GM18498 (cell line): ENCODE results near the gene UVSSA.
"Not testable (repeated sequence)": the region's sequence is repeated elsewhere in the genome, so short reads cannot be mapped to it uniquely, and the experiment has no call there.

Source experiments
- ATAC-seq: cut with Tn5 transposase; IDR thresholded peaks from one replicate; pipeline ENCODE4 v1.9.1; 2021; ENCODE audit warnings: mild to moderate bottlenecking, moderate library complexity; ENCODE audit not compliant: unreplicated experiment

UVSSA gene

DNA sequence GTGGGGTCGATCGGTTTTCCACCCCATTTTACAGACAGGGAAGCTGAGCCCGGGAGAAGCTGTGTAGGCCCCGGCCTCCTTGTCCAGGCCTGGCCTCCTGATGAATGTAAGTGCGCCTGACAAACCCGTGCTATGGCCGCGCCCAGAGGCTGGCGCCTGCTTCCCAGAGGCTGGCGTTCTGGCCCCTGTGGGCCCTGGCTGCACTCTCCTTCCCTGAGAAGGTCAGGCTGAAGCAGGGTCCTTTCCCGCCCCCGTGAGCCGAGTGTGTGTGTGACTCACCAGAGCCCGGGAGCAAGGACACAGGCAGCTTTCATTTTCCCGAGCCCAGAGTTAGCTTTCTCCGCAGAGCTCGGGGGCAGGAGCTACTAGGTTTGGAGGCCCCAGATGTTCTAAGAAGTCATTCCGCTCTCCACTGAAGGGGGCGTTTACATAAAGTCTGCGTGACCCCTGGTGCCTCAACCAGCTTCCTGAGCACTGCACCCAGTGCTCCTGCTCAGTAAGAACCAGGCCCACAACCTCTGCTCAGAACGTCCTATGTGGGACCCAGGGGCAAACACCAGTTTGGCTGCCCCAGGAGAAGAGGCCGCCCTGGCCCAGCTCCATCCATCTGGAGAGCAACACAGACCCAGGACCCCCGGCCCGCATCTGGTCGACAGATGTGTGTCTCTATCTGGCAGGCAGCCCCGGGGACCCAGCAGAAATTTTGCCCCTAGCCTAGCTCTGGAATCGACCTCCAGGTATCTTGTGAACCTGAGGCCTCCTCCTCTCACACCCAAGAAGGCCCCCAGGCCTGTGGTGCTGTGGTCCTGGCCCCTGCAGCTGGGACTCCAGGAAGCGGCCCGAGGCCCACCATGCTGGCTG lies 13.6 kb downstream of the UVSSA start:
- no peak for ATAC-seq

DNA sequence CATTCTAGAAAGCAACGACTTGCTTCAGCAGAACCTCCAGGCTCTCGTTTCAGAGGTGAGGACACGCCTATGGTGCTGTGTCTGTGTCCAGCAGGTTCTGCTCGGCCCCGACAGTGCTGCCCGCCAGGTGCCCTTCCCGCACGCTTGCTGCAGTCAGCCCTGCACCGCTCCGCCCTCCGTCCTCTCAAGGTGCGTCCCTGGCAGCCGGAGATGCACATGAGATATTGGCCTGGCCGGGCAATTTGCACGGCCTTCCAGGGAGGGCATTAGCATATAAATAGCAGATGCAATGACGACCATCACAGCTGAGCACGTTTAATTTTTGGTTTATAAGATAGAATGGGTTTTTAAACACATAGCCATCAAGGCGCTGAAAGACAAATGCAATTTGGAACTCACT lies 14.4 kb downstream of the UVSSA start:
- no peak for ATAC-seq

GRCh38 chr4:1362046-1362445 lies 15.0 kb downstream of the UVSSA start:
- ATAC-seq = no peak

DNA sequence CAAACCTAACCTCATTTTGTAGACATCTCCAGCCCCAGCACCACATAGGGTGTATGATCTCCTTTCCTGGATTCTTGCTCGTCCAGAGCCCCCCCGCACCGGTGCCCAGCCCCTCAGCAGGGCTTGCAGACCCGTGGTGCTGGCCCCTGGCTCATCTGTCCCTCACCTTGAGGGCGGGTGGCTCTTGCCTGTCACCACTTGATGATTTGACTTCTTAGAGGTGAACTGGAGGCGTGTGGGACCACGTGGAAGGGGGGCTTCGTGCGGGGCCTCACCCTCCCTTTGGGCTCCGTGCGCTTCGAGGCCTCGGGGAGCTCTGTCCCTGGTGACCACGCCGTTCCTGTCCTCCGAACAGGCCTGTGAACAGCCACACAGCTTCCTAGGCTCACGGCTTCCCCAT lies 15.5 kb downstream of the UVSSA start:
- no peak for ATAC-seq

DNA sequence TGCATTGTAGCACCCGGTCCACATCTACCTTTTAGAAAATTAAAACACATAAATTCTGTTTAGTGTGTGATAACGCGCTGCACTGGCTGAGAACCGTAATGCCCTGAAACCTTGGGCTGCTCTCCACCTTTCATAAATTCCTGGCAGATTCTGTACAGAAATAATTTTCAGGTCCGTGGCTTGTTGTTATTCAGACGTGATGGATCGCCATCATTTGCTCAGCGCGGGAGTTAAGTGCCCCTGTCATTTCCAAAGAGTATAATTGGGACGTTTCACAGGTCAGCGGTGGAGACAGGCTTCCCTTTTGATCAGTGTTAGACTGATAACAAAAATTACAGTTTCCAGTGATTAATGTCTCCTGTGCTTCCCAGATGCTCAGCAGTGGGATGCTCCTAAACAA lies 16.5 kb downstream of the UVSSA start:
- ATAC-seq = no peak

GRCh38 chr4:1364217-1364616 lies 17.2 kb downstream of the UVSSA start:
- ATAC-seq = no peak

DNA sequence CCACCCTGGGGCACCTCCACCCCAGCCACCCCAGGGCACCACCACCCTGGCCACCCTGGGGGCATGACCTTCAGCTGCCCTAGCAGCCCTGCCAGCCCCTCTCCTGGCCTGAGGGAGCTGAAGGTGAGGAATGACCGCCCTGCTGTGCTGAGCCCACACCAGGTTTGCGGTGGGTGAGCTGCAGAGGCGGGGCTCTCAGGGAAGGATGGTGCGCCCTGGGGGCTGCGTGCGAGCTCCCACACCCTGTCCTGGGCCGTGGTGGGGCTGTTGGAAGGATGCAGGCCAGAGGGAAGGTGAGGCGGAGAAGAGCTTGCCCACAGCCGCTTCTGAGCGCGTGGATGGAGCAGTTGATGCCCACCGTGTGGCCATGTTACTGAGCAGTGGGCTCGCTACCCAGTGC lies 17.7 kb downstream of the UVSSA start:
- ATAC-seq = no peak

DNA sequence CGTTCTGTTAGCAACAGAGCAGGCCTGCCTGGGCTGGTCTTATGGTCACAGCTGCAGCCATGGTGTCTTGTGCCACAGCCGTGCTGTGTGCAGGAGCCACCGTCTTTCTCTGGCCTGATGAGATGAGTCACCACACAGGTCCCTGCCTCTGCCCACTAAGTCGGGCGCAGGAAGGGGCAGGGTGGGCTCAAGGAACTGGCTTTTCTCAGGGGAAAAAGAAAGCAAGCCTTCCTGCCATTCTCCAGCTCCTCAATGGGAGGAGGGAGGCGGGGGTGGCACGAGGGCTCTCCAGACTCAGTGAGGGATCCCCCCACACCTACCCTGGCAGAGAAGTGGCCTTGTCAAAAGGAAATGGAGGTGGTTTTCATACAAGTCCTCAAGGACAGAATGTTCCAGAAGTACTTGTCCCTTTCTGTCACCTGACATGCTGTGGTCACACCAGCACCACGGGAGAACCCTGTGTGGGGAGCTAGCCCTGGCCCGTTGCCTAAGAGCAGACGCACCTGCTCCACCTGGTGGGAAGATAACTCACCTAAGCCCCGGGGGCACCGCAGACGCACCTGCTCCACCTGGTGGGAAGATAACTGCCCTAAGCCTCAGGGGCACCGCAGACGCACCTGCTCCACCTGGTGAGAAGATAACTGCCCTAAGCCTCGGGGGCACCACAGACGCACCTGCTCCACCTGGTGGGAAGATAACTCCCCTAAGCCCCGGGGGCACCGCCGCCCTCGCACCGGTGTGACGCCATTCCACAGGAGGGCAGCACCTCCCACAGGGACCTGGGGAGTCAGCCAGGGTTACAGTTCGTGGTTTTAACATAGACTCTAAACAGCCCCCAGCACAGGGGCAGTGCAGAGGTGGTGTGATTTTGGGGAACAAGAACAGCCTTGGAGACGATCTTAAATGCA lies 18.5 kb downstream of the UVSSA start:
- no peak for ATAC-seq

DNA sequence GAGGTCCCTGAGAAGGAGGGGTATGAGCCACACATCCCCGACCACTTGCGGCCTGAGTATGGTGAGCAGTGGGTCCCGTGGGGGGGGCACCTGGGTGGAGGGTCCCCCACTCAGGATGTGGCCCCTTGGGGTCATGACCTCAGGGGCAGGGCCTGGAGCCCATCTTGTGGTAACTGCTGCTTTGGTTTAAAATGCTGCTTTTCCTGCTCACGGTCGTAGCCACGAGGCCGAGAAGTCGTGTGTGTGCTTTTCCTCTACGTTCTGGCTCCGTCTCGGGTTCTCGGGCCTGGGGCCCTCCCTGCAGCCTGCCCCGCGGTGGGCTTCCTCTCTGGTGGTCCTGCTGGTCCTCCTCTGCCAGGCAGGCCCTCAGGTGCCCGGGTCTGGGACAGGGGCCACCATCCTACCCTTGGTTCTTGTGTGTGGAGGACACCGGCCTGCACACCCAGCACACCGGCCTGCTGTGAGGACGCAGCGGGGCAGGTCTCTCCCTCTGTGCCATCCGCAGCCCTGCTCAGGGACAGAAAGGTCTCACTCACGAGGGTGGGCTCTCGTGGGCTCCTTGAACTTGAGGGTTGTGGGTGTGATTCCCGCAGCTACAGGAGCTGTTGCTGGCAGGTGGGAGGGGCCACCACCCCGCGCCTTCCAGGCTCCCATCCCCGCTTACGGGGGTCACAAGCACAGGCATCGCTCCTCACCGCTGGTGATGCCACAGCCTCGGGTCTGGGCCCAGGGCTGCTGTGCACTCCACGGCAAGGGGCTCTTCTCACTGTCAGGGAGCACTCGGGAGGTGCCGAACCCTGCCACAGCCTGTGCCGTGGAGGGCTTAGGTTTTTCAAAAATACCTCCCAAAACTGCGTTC lies 19.6 kb downstream of the UVSSA start:
- no peak for ATAC-seq

DNA sequence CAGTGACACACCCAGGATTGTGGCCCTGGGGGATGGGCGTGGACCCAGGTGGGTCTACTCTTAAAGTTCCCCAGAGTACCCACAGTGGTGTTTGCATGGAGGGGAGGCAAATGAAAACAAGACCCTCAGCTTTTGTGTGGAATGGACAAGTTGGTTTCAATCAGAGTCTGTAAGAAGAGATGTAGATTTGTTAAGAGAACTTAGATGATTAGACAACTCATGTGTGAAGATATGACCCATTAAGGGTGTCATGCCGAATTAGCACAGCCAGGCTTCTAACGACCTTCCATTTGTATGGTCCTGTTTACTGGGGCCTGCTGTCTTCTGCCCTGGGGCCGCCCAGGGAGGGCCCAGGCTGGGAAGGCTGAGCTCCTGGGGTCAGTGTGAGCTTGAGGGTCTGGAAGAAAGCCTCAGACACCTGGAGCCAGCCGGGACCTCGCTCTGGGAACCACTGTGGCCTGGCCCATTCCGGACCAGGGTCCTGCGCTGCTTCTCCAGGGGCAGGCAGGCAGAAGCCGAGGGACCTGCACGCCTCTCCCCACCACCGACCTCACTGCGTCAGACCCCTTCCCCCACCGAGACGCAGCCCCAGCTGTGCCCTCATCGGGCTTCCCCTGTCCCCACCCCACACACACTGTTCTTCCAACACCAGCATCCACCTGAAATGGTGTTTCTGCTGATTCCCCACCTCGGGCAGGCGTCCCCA lies 20.4 kb downstream of the UVSSA start:
- no peak for ATAC-seq

- ATAC-seq = no peak
These were observed 20.9 kb downstream of the UVSSA start for GRCh38 chr4:1367936-1368289.

GRCh38 chr4:1368421-1369090 lies 21.5 kb downstream of the UVSSA start:
- no peak for ATAC-seq

- no peak for ATAC-seq
These were observed 22.1 kb downstream of the UVSSA start for GRCh38 chr4:1369091-1369450.

DNA sequence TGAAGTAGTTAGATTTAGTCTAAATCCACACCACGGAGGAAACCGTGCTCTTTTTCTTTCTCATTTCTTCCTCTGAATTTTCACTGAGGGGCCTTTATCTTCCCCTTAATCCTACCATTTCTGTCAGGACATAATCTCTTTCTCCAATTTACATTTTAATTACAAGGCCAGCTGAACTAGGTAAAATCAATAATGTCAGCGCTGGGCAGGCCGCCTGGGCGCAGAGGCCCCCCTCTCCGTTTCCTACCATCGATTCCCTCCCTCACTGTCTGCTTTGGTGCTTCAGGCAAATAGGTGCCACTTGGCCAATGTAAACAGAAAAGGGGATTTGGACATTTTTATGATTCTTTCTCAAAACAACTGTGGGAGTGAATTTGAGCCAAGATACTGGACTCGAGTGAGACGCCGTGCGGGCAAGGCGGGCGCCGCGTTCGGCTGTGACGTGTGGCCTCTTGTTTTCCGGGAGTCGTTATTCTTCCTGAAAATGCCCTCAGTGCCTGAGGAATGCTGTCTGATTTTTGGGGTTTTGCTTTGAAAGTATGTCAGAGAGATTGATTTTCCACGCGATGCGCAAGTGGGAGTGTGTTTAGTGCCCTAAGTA lies 22.6 kb downstream of the UVSSA start:
- ATAC-seq = no peak

DNA sequence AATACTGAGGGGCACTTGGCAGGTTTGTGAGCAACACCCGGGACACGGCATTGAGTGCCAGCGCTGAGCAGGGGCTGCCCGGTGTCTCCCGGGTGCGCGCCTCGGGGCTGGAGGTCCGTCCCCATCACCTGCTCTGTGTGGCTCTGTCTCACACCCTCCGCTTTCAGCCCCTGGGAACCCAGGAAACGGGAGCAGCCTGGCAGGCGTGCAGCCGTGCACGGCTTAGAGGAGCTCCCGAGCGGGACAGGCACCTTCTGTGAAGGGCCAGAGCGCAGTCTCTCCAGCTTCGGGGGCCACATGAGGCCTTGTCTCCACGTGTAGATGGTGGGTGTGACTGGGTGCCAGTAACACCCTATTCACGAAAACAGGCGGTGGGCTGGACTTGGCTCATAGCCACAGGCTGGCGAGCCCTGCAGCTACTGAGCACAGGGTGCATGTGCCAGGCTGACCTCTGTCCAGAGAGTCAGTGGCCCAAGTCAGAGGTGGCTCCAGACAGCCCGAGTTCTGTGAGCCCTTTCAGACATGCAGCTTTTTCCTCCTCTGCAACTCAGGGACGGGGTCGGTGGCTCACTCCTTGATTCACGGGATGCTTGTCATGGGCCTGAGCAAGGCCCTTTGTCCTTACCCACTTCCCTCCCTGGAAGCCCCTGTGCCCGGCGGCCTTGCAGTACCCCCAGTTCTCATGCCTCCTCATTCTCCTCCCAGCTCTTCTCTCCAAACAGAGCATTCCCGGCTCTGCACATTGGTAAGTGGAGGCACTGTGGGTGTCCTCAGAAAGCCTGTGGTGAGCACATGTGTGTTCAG lies 23.5 kb downstream of the UVSSA start:
- no peak for ATAC-seq

DNA sequence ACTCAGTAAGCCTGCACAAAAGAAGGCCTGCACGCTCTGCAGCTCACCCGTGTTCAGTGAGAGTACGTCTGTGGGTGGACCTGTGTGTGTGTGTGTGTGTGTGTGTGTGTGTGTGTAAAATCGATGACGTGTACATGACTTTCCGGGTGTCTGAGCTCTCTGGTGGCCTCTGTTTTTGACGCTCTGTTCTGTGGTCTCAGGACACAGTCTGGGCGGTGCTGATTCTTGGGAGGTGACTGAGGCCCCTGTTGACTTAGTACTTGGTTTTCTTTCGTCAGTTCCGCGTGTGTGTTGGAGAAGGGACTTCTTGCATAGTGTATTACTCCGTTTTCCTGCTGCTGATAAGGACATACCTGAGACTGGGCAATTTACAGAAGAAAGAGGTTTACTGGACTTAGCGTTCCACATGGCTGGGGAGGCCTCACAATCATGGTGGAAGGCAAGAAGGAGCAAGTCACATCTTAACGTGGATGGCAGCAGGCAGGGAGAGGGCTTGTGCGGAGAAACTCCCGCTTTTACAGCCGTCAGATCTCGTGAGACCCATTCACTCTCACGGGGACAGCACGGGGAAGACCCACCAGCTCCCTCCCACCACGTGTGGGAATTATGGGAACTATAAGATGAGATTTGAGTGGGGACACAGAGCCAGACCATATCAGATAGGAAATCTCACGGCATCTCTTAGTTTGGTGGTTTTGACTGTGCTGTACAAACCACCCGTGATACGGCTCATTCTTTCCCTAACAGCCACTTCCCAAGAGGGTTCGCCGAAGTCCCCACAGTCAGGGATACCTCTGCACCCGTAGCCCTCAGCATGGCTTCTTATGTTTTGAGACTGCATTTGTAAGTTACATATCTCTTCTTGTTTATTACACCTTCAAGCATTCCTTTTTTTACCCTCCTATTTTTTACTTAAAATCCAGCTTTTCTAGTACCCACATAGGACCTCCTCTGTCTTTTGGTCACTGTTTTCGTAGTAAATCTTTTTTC lies 24.5 kb downstream of the UVSSA start:
- no peak for ATAC-seq

- ATAC-seq = not testable (repeated sequence)
These were observed 25.6 kb downstream of the UVSSA start for GRCh38 chr4:1372576-1372975.
